Heart left ventricle (tissue), 16 donors: ENCODE data around the gene CLEC16A. TPM values are rescaled to one million over a fixed set of nuclear protein-coding genes. Genes with fewer than 3 reads are reported as not detected.

ENCODE experiments used
- ATAC-seq, 4 donors: fragments of 200-7000 bp; cut with Tn5 transposase; one replicate each; pipeline ENCODE4 v1.9.1; 2020 to 2022; ENCODE audit warnings: moderate library complexity in 4 of 4, mild to moderate bottlenecking in 3 of 4, moderate number of reproducible peaks in 1 of 4
- DNase-seq, 5 donors: peaks; one replicate each; pipeline ENCODE4 v3.0.0-alpha.2; 2020
- H3K27ac ChIP-seq, 12 donors: fragments of 200-600 bp; sonication (generic) in 4 of 12; one replicate each; pipeline versions ENCODE4 v1.5.0 to v1.8.0; 2016 to 2022; ENCODE audit warnings: mild to moderate bottlenecking in 2 of 12
- H3K27me3 ChIP-seq, 9 donors: fragments of 200-600 bp; sonication (generic) in 2 of 9; one replicate each; pipeline versions ENCODE4 v1.5.1 to v1.8.0; 2016 to 2022; ENCODE audit warnings: mild to moderate bottlenecking in 3 of 9
- H3K36me3 ChIP-seq, 9 donors: fragments of 200-600 bp; sonication (generic) in 2 of 9; one replicate each; pipeline versions ENCODE4 v1.5.0 to v1.8.0; 2018 to 2022; ENCODE audit warnings: mild to moderate bottlenecking in 2 of 9
- H3K4me1 ChIP-seq, 12 donors: fragments of 200-600 bp; sonication (generic) in 4 of 12; one replicate each; pipeline versions ENCODE4 v1.5.0 to v1.8.0; 2016 to 2022; ENCODE audit warnings: mild to moderate bottlenecking in 3 of 12
- H3K4me3 ChIP-seq, 12 donors: fragments of 200-600 bp; sonication (generic) in 4 of 12; one replicate each; pipeline versions ENCODE4 v1.5.0 to v1.8.0; 2017 to 2022; ENCODE audit warnings: mild to moderate bottlenecking in 9 of 12, moderate library complexity in 4 of 12
- H3K9me3 ChIP-seq, 12 donors: fragments of 200-600 bp; sonication (generic) in 4 of 12; one replicate each; pipeline versions ENCODE4 v1.5.0 to v1.8.0; 2016 to 2022; ENCODE audit warnings: mild to moderate bottlenecking in 1 of 12
- POLR2A ChIP-seq, 2 donors: fragments of 450-650 bp; IDR thresholded peaks; one replicate each; pipeline ENCODE4 v1.6.1; 2017; ENCODE audit warnings: antibody characterized with exemption in 2 of 2, mild to moderate bottlenecking in 2 of 2, moderate library complexity in 2 of 2
- WGBS, 4 donors: extraction: QIAGEN DNeasy Blood & Tissue Kit in 2 of 4; methylation state at CpG; one replicate each; pipeline versions ENCODE4 v1.1.5 to v1.1.7; 2013 to 2018; 5-methylcytosine and 5-hydroxymethylcytosine counted together
- intact Hi-C, 10 donors: fragments of 100-400 bp; cut with DNase I; formaldehyde crosslinking; loops; one replicate each; pipeline versions ENCODE4 v1.11.1 to v1.14.2; 2022
- polyA plus RNA-seq, 2 donors: library from polyadenylated mRNA; stranded (reverse); fragments of 200-250 nt; gene quantifications; one replicate each; pipeline ENCODE4 v1.2.3, GENCODE V29; 2013
- total RNA-seq, 9 donors: library from RNA; depleted of rRNA in 2 of 9; stranded (reverse); fragments of >200 nt in 2 of 9; fragmentation: NEBNext Ultra II Directional in 3 of 9; extraction: Animal tissue kit (Norgen Biotek cat#: 25700) in 3 of 9; gene quantifications; one replicate each; pipeline versions ENCODE4 v1.1.0 to v1.2.4, GENCODE V29; 2016 to 2023
- TF ChIP-seq, protein P1 (sequence below), 12 donors: fragments of 200-600 bp; sonication (generic) in 4 of 12; IDR thresholded peaks; one replicate each; pipeline versions ENCODE4 v1.5.0 to v1.8.0; 2018 to 2022; ENCODE audit warnings: antibody characterized with exemption in 12 of 12, mild to moderate bottlenecking in 5 of 12
- donor health status: ischemic (EF 13 %, LVEDD 7.1; RV severe dilation, severe dysfunction).
- donor health status: healthy with polysubstance abuse.
- donor health status: DM: no; HTN: yes; CAD: no.
- donor health status: DM: no; HTN: no; CAD: no.
- donor health status: ischemic (EF 25% LVEDD 6.9; RV normal size, moderate dysfunction).
- donor health status: ischemic (EF 25% LVEDD 5.7; RV mildly dilated, moderate dysfunction).
- donor health status: healthy.
- donor health status: DM: yes; HTN: yes; CAD: no.
- donor health status: ischemic (EF 35%, LVEDD 5.7; RV mildly dilated, moderate dysfunction).
- donor health status: nonischemic (EF 11% LVEDD 7.7; RV severe dilation, severe dysfunction).
- donor health status: DM: yes; HTN: yes; CAD: no.
- donor health status: PGD.
- donor health status: ischemic (EF 29% LVEDD 5.4; RV normal size, mild dysfunction).
- donor health status: nonischemic (EF 23%, LVEDD 6.1; RV moderate dilation, normal function).

Gene CLEC16A
- total and polyA plus RNA-seq, 11 donors = 13.8 to 41.1 (median 23.7) TPM

DNA sequence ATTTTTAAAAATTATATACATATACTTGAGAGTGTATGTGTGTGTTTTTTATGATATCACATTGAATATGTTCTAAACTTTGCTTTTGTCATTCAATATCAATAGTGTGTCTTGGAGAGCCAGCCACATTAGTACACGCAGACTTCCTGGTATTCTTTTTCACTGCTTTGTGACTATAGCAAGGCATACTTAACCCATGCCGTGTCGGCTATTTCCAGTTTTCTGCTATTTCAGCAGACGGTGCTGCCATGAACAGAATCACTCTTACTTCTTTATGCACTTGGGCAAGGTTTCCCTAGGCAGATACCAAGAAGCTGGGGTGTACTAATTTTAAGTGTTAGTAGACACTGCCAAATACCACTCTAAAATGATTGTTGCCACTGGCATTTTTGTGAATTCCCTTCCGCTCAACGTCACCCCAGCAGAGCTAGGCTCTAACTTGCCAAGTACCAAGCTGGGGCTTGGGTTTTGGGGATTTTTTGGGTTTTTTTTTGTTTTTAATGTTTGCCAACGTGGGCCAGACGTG is 176.8 kb downstream of the CLEC16A start:
- DNase-seq (no peak), ATAC-seq (no peak)
- no peak overlapping the region for H3K4me3 ChIP-seq
- no peak overlapping the region for H3K27ac ChIP-seq
- intact Hi-C loops = no loop called here
- H3K9me3 ChIP-seq = no peaks in the 10 kb centered on the region
- H3K36me3 ChIP-seq = peaks cover 0 to 51% (median 31%) of the 10 kb centered on the region in 9 donors
- H3K27me3 ChIP-seq = no peaks in the 10 kb centered on the region
- peaks cover 0 to 17% (median 0%) of the 10 kb centered on the region in 12 donors for H3K4me1 ChIP-seq
- no peak for TF ChIP-seq POLR2A (IDR thresholded peaks at IDR 0.05)
- TF ChIP-seq, protein P1, sequence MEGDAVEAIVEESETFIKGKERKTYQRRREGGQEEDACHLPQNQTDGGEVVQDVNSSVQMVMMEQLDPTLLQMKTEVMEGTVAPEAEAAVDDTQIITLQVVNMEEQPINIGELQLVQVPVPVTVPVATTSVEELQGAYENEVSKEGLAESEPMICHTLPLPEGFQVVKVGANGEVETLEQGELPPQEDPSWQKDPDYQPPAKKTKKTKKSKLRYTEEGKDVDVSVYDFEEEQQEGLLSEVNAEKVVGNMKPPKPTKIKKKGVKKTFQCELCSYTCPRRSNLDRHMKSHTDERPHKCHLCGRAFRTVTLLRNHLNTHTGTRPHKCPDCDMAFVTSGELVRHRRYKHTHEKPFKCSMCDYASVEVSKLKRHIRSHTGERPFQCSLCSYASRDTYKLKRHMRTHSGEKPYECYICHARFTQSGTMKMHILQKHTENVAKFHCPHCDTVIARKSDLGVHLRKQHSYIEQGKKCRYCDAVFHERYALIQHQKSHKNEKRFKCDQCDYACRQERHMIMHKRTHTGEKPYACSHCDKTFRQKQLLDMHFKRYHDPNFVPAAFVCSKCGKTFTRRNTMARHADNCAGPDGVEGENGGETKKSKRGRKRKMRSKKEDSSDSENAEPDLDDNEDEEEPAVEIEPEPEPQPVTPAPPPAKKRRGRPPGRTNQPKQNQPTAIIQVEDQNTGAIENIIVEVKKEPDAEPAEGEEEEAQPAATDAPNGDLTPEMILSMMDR (IDR thresholded peaks at IDR 0.05) = no peak
- WGBS, 4 donors = 83 to 91% (median 86%) methylated on average over 8 of the region's 8 CpGs

DNA sequence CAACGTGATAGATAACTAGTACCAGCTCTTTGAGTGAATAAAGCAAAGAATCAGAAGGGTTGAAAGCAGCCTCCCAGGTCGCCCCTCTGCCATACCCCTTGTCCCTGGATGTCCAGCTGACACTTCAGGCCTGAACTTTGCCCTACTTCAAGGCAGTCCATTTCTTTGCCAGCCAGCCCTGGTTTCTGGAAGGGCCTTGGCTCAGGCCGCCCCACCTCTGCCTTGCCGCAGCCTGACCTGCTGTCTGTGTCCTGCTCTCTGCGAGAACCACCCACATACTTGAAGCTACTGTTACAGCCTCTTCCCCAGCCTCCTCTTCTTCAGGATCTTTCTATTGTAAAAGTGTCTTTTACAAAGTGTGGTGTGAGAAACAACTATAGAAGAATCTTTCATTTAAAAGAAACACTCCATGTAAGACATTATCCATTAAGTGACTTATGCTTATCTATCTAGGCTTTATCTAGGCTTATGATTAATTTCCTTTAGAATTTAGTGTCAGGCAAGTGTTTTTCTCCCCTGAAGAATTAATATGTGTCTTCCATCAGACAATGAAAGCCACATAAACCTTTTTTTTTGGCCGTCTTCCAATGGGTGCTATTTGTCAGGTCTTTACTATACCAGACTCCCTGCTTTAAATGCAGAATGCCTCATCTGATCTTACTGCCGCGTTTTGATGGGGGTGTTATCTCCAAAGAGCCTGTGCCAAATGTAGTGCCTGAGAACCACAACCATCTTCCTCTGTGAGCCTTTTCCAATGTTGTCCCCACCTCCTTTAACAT is 177.7 kb downstream of the CLEC16A start:
- peaks cover 0 to 61% (median 40%) of the 10 kb centered on the region in 9 donors for H3K36me3 ChIP-seq
- TF ChIP-seq POLR2A (IDR thresholded peaks at IDR 0.05) = no peak
- TF ChIP-seq, protein P1 (IDR thresholded peaks at IDR 0.05) = no peak
- no peaks in the 10 kb centered on the region for H3K9me3 ChIP-seq
- peaks cover 0 to 17% (median 0%) of the 10 kb centered on the region in 12 donors for H3K4me1 ChIP-seq
- intact Hi-C loops = no loop called here
- peak overlapping the region in 1 of 12 donors; percentile 24 for H3K27ac ChIP-seq
- DNase-seq = no peak
- H3K27me3 ChIP-seq = no peaks in the 10 kb centered on the region
- 76 to 80% (median 79%) methylated on average over 8 of the region's 8 CpGs for WGBS, 4 donors
- ATAC-seq = peak in 1 of 4 donors; percentile 82
- no peak overlapping the region for H3K4me3 ChIP-seq

DNA sequence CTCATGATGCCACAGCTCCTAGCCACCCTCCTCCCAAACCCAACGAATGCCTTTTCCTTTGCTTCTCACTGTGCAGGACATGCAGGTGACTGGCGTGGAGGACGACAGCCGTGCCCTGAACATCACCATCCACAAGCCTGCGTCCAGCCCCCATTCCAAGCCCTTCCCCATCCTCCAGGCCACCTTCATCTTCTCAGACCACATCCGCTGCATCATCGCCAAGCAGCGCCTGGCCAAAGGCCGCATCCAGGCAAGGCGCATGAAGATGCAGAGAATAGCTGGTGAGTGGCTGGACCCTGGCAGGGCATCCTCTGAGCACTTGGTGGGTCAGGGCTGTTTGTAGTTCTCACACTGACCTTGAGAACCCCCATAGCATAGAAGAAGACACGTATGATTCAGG is 179.3 kb downstream of the CLEC16A start:
- Histone ChIP-seq H3K27me3 (no peaks in the 10 kb centered on the region), H3K4me1 (peaks cover 0 to 26% (median 10%) of the 10 kb centered on the region in 12 donors), H3K4me3 (no peak overlapping the region), H3K27ac (no peak overlapping the region), H3K9me3 (no peaks in the 10 kb centered on the region), H3K36me3 (peaks cover 0 to 68% (median 46%) of the 10 kb centered on the region in 9 donors)
- no peak for TF ChIP-seq POLR2A (IDR thresholded peaks at IDR 0.05)
- TF ChIP-seq, protein P1 (IDR thresholded peaks at IDR 0.05) = no peak
- DNase-seq (no peak), ATAC-seq (no peak)
- 94 to 98% (median 97%) methylated on average over 11 of the region's 11 CpGs for WGBS, 4 donors
- intact Hi-C loops = no loop called here

DNA sequence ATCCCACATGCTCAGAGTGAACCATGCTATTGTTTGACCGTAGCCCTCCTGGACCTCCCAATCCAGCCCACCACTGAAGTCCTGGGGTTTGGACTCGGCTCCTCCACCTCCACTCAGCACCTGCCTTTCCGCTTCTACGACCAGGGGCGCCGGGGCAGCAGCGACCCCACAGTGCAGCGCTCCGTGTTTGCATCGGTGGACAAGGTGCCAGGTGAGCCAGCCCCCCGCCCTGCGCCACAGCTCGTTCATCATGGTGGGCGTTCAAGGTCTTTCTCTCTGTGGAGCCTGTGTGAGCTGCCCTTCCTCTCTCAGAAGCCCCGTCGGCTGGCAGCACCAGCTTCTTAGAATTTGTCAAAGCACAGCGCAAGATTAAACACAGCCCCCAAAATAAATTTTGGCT is 181.6 kb downstream of the CLEC16A start:
- TF ChIP-seq POLR2A (IDR thresholded peaks at IDR 0.05) = no peak
- TF ChIP-seq, protein P1 (IDR thresholded peaks at IDR 0.05) = no peak
- no peak for DNase-seq
- Histone ChIP-seq H3K4me1 (peaks cover 0 to 41% (median 17%) of the 10 kb centered on the region in 12 donors), H3K36me3 (peaks cover 0 to 66% (median 44%) of the 10 kb centered on the region in 9 donors), H3K27me3 (no peaks in the 10 kb centered on the region), H3K27ac (no peak overlapping the region), H3K4me3 (no peak overlapping the region), H3K9me3 (no peaks in the 10 kb centered on the region)
- no peak for ATAC-seq
- intact Hi-C loops = no loop called here
- 95 to 100% (median 97%) methylated on average over 17 of the region's 17 CpGs for WGBS, 4 donors
